A673 (cell line): ENCODE measurements around the gene ADSS2. TPM values are rescaled to one million over a fixed set of nuclear protein-coding genes. Genes with fewer than 3 reads are reported as not detected.

Experiments used
- BruUV-seq: library from RNA; stranded (reverse); fragments of 400-500 nt; replicated peaks from 2 replicates; lab custom pipeline; 2021; lab: Mats Ljungman, UMichigan
- CTCF ChIA-PET: fragments of 300-600 bp; sonication (Branson Sonifier 250); formaldehyde crosslinking; loops from one replicate; lab custom pipeline; 2022; ENCODE audit warnings: antibody characterized with exemption; lab: Charles Lee
- POLR2A ChIA-PET: fragments of 300-600 bp; sonication (Branson Sonifier 250); formaldehyde crosslinking; loops from one replicate; lab custom pipeline; 2022; ENCODE audit warnings: antibody characterized with exemption; ENCODE audit not compliant: low non-redundant PET; lab: Charles Lee
- DNase-seq: peaks from one replicate; pipeline ENCODE4 v3.0.0-alpha.2; 2015; ENCODE audit warnings: low spot score
- H3K27ac ChIP-seq: fragments of 200-600 bp; sonication (generic); 2 replicates; pipeline ENCODE4 v1.5.1; 2016; ENCODE audit warnings: mixed run types, low read depth, mild to moderate bottlenecking, mixed read lengths, antibody characterized with exemption, low read length; ENCODE audit not compliant: poor library complexity, severe bottlenecking
- H3K27me3 ChIP-seq: fragments of 200-600 bp; sonication (generic); replicated peaks from 2 replicates; pipeline ENCODE4 v1.6.1; 2017; ENCODE audit warnings: mixed run types, low read depth, mild to moderate bottlenecking, mixed read lengths, antibody characterized with exemption, low read length; ENCODE audit not compliant: insufficient read depth, poor library complexity
- H3K36me3 ChIP-seq: fragments of 200-600 bp; sonication (generic); 2 replicates; pipeline ENCODE4 v1.6.1; 2016; ENCODE audit warnings: mixed run types, mild to moderate bottlenecking, mixed read lengths, antibody characterized with exemption, low read length; ENCODE audit not compliant: insufficient read depth, poor library complexity, severe bottlenecking
- H3K4me1 ChIP-seq: fragments of 200-600 bp; sonication (generic); 2 replicates; pipeline ENCODE4 v1.6.1; 2017; ENCODE audit warnings: mixed run types, mild to moderate bottlenecking, mixed read lengths, antibody characterized with exemption, low read length; ENCODE audit not compliant: insufficient read depth, poor library complexity, severe bottlenecking
- H3K4me3 ChIP-seq: fragments of 200-600 bp; sonication (generic); 2 replicates; pipeline ENCODE4 v1.5.1; 2016; ENCODE audit warnings: low read depth, mixed run types, mild to moderate bottlenecking, mixed read lengths, low read length; ENCODE audit not compliant: poor library complexity, severe bottlenecking
- H3K9me3 ChIP-seq: fragments of 200-600 bp; sonication (generic); 2 replicates; pipeline ENCODE4 v1.6.1; 2016; ENCODE audit warnings: mixed run types, low read depth, mild to moderate bottlenecking, mixed read lengths, antibody characterized with exemption, low read length; ENCODE audit not compliant: poor library complexity, severe bottlenecking
- CTCF ChIP-seq: fragments of 300-800, 200-600 bp; sonication (generic); conservative IDR thresholded peaks from 2 replicates; pipeline ENCODE4 v1.5.1; 2017; ENCODE audit warnings: low read depth, mild to moderate bottlenecking, antibody characterized with exemption, low read length, moderate library complexity, mixed read lengths
- EZH2 ChIP-seq: fragments of 200-600 bp; sonication (generic); IDR thresholded peaks from 2 replicates; pipeline ENCODE4 v1.6.1; 2017; ENCODE audit warnings: borderline replicate concordance, low read depth, mild to moderate bottlenecking, mixed read lengths, antibody characterized with exemption, low read length; ENCODE audit not compliant: poor library complexity, severe bottlenecking
- intact Hi-C: fragments of 100-400 bp; cut with micrococcal nuclease; formaldehyde crosslinking; loops from one replicate; pipeline ENCODE4 v1.10.0; 2022; ENCODE audit not compliant: unreplicated experiment
- total RNA-seq: library from RNA; stranded (reverse); gene quantifications from 2 replicates; pipeline ENCODE4 v1.2.3, GENCODE V29; 2021

The ADSS2 gene
- total RNA-seq, 1 experiment from 2014 or later, result 46.7 TPM

- Histone ChIP-seq H3K9me3 (no peaks in the 10 kb centered on the region), H3K4me3 (peak overlapping the region; percentile 98), H3K36me3 (peaks cover 12% of the 10 kb centered on the region), H3K27ac (peak overlapping the region; percentile 91), H3K27me3 (no peaks in the 10 kb centered on the region), H3K4me1 (peaks cover 32% of the 10 kb centered on the region)
- POLR2A ChIA-PET, result no interaction called here
- peak; percentile 100 for DNase-seq
- CTCF ChIA-PET, result no interaction called here
- intact Hi-C loops, result loop anchor here (1.0 kb wide), 1 partner anchor 201 kb away; the partner anchor contains the start of gene DESI2
- TF ChIP-seq EZH2 (no peak), CTCF (peak; percentile 57)
- BruUV-seq, result TSS peak; percentile 72
These were observed 464 bp upstream of the ADSS2 start for GRCh38 chr1:244451951-244452795.

DNA sequence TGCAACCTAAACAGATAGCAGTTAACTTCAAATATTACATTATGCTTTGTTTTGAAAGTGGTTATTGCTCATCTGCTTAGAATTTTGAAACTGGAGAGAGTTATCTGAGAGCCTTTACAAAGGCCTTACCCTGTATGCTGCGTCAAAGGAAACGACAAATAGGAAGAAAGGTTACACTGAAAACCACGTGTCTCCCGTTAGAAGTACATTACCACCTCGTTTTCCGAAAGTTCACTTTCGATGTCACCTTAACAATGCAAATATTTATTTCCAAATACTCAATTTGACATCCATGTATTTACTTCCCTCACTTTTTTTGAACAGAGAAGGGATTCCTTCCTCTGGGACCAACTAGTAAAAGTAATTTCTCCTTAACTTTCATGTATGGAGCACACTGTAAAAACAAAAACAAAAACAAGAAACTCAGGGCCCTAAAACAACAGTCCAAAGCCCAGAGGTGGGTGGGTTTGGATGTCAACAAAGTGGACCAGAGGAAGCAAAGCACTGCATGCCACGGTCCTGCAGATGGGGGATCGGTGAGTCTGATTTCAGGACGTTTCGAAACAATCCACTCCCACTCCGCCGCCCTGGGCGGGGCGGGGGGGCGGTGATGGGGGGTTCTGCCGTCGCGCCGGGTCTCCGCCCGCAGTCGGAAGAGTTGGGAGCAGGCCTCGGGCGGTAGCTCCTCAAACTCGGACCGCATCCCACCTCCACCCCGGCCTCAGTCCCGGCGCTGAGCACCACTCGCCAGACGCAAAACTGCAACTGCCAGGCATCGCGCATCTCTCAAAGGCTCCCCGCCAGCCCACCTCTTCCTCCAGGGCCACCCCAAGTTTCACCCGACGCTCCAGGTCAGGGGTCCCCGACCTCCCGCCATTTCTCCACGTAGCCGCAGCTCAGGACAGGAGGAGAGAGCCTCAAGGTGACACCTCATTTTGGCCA lies 841 bp downstream of the ADSS2 start:
- CTCF ChIA-PET, result no interaction called here
- Histone ChIP-seq H3K4me1 (peaks cover 39% of the 10 kb centered on the region), H3K27me3 (no peaks in the 10 kb centered on the region), H3K4me3 (peak overlapping the region; percentile 98), H3K27ac (peak overlapping the region; percentile 91), H3K36me3 (peaks cover 12% of the 10 kb centered on the region), H3K9me3 (no peaks in the 10 kb centered on the region)
- no TSS peak for BruUV-seq
- DNase-seq, result peak; percentile 54
- intact Hi-C loops, result no loop called here
- TF ChIP-seq CTCF (no peak), EZH2 (no peak)
- POLR2A ChIA-PET, result no interaction called here

DNA sequence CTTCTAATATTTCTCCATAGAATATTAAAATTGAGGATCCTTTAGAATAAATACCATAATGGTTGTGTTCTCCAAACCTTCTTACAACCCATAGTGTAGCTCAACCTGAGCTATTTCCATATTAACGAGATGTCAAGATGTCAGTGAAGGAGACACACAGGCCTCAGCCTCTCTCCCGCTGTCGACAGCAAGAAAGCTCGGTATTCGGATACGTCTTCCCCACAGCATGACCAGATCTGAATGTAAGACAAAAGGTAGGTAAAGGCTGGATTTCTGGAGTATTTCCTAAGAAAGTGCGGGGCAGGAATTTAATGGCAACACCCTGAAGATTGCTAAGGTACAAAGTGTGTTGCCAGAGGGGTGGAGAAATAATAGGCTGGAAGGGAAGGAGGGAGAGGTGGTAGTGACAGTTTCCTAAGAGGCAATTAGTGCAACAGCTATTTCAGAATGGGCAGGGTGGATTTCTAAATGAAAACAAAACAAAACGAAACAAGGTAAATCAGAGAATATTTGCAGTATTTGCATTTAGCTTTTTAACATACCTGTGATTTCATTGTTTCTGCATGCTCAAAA lies 1.7 kb downstream of the ADSS2 start:
- POLR2A ChIA-PET, result no interaction called here
- no TSS peak for BruUV-seq
- Histone ChIP-seq H3K4me1 (peaks cover 45% of the 10 kb centered on the region), H3K4me3 (peak overlapping the region; percentile 98), H3K27ac (no peak overlapping the region), H3K9me3 (no peaks in the 10 kb centered on the region), H3K36me3 (peaks cover 12% of the 10 kb centered on the region), H3K27me3 (no peaks in the 10 kb centered on the region)
- TF ChIP-seq CTCF, result no peak
- TF ChIP-seq EZH2, result no peak
- CTCF ChIA-PET, result no interaction called here
- intact Hi-C loops, result no loop called here
- DNase-seq, result no peak
